HG03108 (cell line): ENCODE results near the gene SERGEF.

Experiments
- ATAC-seq: cut with Tn5 transposase; IDR thresholded peaks from one replicate; pipeline ENCODE4 v1.9.1; 2021; ENCODE audit warnings: moderate library complexity; ENCODE audit not compliant: unreplicated experiment

Gene SERGEF

DNA sequence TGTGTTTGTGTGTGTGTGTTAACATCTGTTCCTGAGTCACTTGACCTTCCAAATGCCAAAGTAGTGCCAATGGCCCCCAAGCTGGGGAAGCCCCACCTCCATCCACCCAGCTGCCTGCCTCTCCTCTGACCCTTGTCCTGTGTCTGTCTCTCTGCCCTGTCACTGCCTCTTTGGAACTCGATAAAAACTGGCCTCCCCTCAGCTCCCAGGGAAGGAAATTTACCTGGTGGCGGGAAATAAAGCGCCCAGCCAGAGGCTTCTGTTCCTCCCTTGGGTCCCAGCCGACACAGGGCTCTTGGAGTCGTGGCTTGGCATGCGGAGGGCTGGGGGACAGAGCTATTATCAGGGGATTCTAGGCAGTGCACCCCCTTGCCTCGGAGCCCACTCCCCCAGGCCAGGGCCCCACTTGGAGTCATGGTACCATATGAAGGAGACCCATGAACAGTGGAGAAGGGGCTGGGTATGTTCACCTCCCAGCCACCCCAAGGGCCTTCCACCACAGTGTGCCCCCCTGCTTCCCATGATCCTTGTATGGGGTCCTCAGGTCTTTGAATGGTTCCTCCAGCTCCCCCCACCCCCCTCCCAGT lies 272.1 kb downstream of the SERGEF start:
- ATAC-seq = no peak

DNA sequence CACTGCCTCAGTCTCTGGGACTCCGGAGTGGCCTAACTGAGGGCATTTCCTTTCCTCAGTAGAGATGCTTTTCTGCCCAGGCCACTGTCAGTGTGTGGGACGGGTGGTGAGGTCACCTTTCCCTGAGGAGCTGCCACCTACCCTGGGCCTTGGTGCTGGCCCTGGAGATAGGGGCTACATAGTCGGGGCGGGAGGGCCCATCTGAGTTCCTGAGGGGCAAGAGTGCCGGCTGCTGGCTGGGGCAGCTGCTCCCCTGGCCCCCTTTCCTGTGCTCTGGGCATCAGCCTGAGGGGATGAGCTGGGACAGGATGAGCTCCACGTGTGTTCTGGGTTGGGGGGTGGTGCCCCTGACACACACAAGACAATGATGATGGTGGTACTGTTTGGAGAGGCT lies 272.9 kb downstream of the SERGEF start:
- ATAC-seq = no peak

DNA sequence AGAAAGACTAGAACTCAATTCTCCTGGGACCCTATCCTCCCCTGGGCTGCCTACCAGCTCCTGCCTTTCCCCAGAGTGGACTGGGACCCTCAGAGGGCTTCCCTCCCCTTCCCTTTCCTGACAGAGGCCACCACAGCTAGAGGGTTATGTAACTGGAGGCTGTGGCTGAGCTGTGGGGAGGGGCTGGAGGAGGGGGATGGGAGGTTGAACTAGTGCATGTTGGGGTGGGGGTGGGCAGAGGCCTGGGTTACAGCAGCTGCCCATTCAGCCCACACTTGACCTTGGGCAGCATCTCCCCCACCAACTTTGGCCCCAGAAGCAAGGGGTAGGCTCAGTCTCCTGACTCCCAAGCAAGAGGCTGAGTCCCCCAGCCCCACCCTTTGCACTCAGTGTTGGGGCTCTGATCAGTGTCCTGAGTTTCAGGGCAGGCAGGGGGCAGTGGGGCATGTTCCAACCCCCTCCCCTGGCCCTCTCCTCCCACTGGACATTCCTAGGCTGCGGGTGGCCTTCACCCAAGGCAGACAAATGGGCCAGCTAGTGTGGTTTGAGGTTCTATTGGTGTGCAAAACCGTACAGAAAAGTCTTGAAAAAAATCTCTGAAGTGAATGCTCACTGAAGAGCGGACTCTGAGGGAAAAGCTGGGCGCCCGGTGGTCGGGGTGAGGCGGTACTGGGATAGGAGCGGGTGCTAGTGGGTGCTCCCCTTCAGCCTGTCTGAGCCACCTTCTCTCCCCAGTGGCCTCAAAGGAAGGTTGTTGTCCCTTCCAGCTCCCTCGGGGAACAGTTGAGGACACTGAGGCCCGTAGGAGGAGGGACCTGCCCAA lies 274.5 kb downstream of the SERGEF start:
- ATAC-seq = no peak
